ENCODE data around the gene RTKN.
"Not testable (repeated sequence)": the region's sequence is repeated elsewhere in the genome, so short reads cannot be mapped to it uniquely, and the experiment has no call there.

Gene RTKN

GRCh38 chr2:74457129-74457548, 15.4 kb upstream of the RTKN start:
- Histone ChIP-seq H3K9me3 (ENCODE audit: control insufficient read depth, insufficient read depth, low read length) (no peaks in the 10 kb centered on the region), H3K36me3 (ENCODE audit: insufficient read depth, low read length) (no peaks in the 10 kb centered on the region), H3K9ac (ENCODE audit: low read depth, low read length) (peak overlapping the region; percentile 66), H3K4me1 (ENCODE audit: insufficient read depth, low read length) (peaks cover 16% of the 10 kb centered on the region)

- Histone ChIP-seq H3K9me3 (ENCODE audit: control insufficient read depth, insufficient read depth, low read length) (no peaks in the 10 kb centered on the region), H3K9ac (ENCODE audit: low read depth, low read length) (peak within 1 kb of the TSS; percentile 95), H3K36me3 (ENCODE audit: insufficient read depth, low read length) (no peaks in the 10 kb centered on the region), H3K4me1 (ENCODE audit: insufficient read depth, low read length) (peaks cover 16% of the 10 kb centered on the region)
Measured at GRCh38 chr2:74454654-74455511, 13.1 kb upstream of the RTKN start, which contains the start of gene INO80B. Gene INO80B (plus strand): TSS chr2:74455087. CDS start chr2:74455117, 30 bp downstream.

- H3K36me3 ChIP-seq (ENCODE audit: insufficient read depth, low read length): no peaks in the 10 kb centered on the region
- no peaks in the 10 kb centered on the region for H3K9me3 ChIP-seq (ENCODE audit: control insufficient read depth, insufficient read depth, low read length)
- no peak overlapping the region for H3K9ac ChIP-seq (ENCODE audit: low read depth, low read length)
- H3K4me1 ChIP-seq (ENCODE audit: insufficient read depth, low read length): peaks cover 5% of the 10 kb centered on the region; the same call in 1 of the 2 replicates
Measured at GRCh38 chr2:74450570-74451190, 8.9 kb upstream of the RTKN start.

- Histone ChIP-seq H3K9ac (ENCODE audit: low read depth, low read length) (no peak overlapping the region), H3K4me1 (ENCODE audit: insufficient read depth, low read length) (peaks cover 15% of the 10 kb centered on the region), H3K36me3 (ENCODE audit: insufficient read depth, low read length) (no peaks in the 10 kb centered on the region)
Measured at GRCh38 chr2:74448771-74449170, 7.0 kb upstream of the RTKN start.

GRCh38 chr2:74447230-74447999, 5.7 kb upstream of the RTKN start:
- Histone ChIP-seq H3K4me1 (ENCODE audit: insufficient read depth, low read length) (peaks cover 11% of the 10 kb centered on the region), H3K9me3 (ENCODE audit: control insufficient read depth, insufficient read depth, low read length) (no peaks in the 10 kb centered on the region), H3K36me3 (ENCODE audit: insufficient read depth, low read length) (no peaks in the 10 kb centered on the region), H3K9ac (ENCODE audit: low read depth, low read length) (no peak overlapping the region)

More at GRCh38 chr2:74448771-74449170, 7.0 kb upstream of the RTKN start:
- no peaks in the 10 kb centered on the region for H3K9me3 ChIP-seq (ENCODE audit: control insufficient read depth, insufficient read depth, low read length)

GRCh38 chr2:74444498-74445318, 3.0 kb upstream of the RTKN start:
- Histone ChIP-seq H3K9me3 (ENCODE audit: control insufficient read depth, insufficient read depth, low read length) (no peaks in the 10 kb centered on the region), H3K9ac (ENCODE audit: low read depth, low read length) (no peak overlapping the region), H3K36me3 (ENCODE audit: insufficient read depth, low read length) (no peaks in the 10 kb centered on the region)

GRCh38 chr2:74442483-74443297, 953 bp upstream of the RTKN start:
- H3K36me3 ChIP-seq (ENCODE audit: insufficient read depth, low read length); H3K9me3 ChIP-seq (ENCODE audit: control insufficient read depth, insufficient read depth, low read length): not testable (repeated sequence)
- H3K9ac ChIP-seq (ENCODE audit: low read depth, low read length): peak overlapping the region; percentile 73
- H3K4me1 ChIP-seq (ENCODE audit: insufficient read depth, low read length): peaks cover 31% of the 10 kb centered on the region

More at GRCh38 chr2:74444498-74445318, 3.0 kb upstream of the RTKN start:
- H3K4me1 ChIP-seq (ENCODE audit: insufficient read depth, low read length): peaks cover 11% of the 10 kb centered on the region

GRCh38 chr2:74441170-74441689, 507 bp downstream of the RTKN start:
- H3K36me3 ChIP-seq (ENCODE audit: insufficient read depth, low read length): no peaks in the 10 kb centered on the region
- H3K4me1 ChIP-seq (ENCODE audit: insufficient read depth, low read length): peaks cover 41% of the 10 kb centered on the region
- H3K9ac ChIP-seq (ENCODE audit: low read depth, low read length): peak overlapping the region; percentile 73
- H3K9me3 ChIP-seq (ENCODE audit: control insufficient read depth, insufficient read depth, low read length): no peaks in the 10 kb centered on the region

GRCh38 chr2:74440378-74441169, 1.2 kb downstream of the RTKN start:
- H3K36me3 ChIP-seq (ENCODE audit: insufficient read depth, low read length): no peaks in the 10 kb centered on the region
- H3K4me1 ChIP-seq (ENCODE audit: insufficient read depth, low read length): peaks cover 41% of the 10 kb centered on the region
- H3K9me3 ChIP-seq (ENCODE audit: control insufficient read depth, insufficient read depth, low read length): no peaks in the 10 kb centered on the region
- H3K9ac ChIP-seq (ENCODE audit: low read depth, low read length): peak overlapping the region; percentile 73

- H3K4me1 ChIP-seq (ENCODE audit: insufficient read depth, low read length): peaks cover 41% of the 10 kb centered on the region
- no peaks in the 10 kb centered on the region for H3K9me3 ChIP-seq (ENCODE audit: control insufficient read depth, insufficient read depth, low read length)
- H3K9ac ChIP-seq (ENCODE audit: low read depth, low read length): peak overlapping the region; percentile 73
- no peaks in the 10 kb centered on the region for H3K36me3 ChIP-seq (ENCODE audit: insufficient read depth, low read length)
Measured at GRCh38 chr2:74439803-74440377, 1.8 kb downstream of the RTKN start.

GRCh38 chr2:74439373-74439772, 2.4 kb downstream of the RTKN start:
- H3K9ac ChIP-seq (ENCODE audit: low read depth, low read length): peak overlapping the region; percentile 73
- peaks cover 36% of the 10 kb centered on the region for H3K4me1 ChIP-seq (ENCODE audit: insufficient read depth, low read length)
- no peaks in the 10 kb centered on the region for H3K9me3 ChIP-seq (ENCODE audit: control insufficient read depth, insufficient read depth, low read length)
- H3K36me3 ChIP-seq (ENCODE audit: insufficient read depth, low read length): no peaks in the 10 kb centered on the region

- H3K9me3 ChIP-seq (ENCODE audit: control insufficient read depth, insufficient read depth, low read length): no peaks in the 10 kb centered on the region
- H3K9ac ChIP-seq (ENCODE audit: low read depth, low read length): no peak overlapping the region
- H3K4me1 ChIP-seq (ENCODE audit: insufficient read depth, low read length): peaks cover 31% of the 10 kb centered on the region
- H3K36me3 ChIP-seq (ENCODE audit: insufficient read depth, low read length): no peaks in the 10 kb centered on the region
Measured at GRCh38 chr2:74438248-74438647, 3.5 kb downstream of the RTKN start.
